ENCODE results near the gene LAD1.

Gene LAD1

GRCh38 chr1:201391651-201392511 lies 7.2 kb downstream of the LAD1 start:
- DNase-seq (ENCODE audit: low read depth): no peak

GRCh38 chr1:201391225-201391624 lies 7.9 kb downstream of the LAD1 start:
- no peak for DNase-seq (ENCODE audit: low read depth)

GRCh38 chr1:201389051-201389450 lies 10.1 kb downstream of the LAD1 start:
- DNase-seq (ENCODE audit: low read depth): no peak

GRCh38 chr1:201386208-201386607 lies 12.9 kb downstream of the LAD1 start:
- DNase-seq (ENCODE audit: low read depth): no peak

- DNase-seq (ENCODE audit: low read depth): peak; percentile 12
These were observed 13.7 kb downstream of the LAD1 start for GRCh38 chr1:201385299-201385891.

GRCh38 chr1:201384406-201384782 lies 14.7 kb downstream of the LAD1 start:
- no peak for DNase-seq (ENCODE audit: low read depth)

- no peak for DNase-seq (ENCODE audit: low read depth)
These were observed 15.3 kb downstream of the LAD1 start for GRCh38 chr1:201383647-201384405.

GRCh38 chr1:201381130-201381529 lies 18.0 kb downstream of the LAD1 start:
- DNase-seq (ENCODE audit: low read depth): no peak

- no peak for DNase-seq (ENCODE audit: low read depth)
These were observed 19.3 kb downstream of the LAD1 start for GRCh38 chr1:201379733-201380242.

- DNase-seq (ENCODE audit: low read depth): no peak
These were observed 20.3 kb downstream of the LAD1 start for GRCh38 chr1:201378804-201379203.

- DNase-seq (ENCODE audit: low read depth): no peak
These were observed 21.5 kb downstream of the LAD1 start, which contains the start of gene TNNT2 for GRCh38 chr1:201377611-201378092. Gene TNNT2 (minus strand): TSS chr1:201377680. CDS start chr1:201373254, 4,426 bp downstream.

- DNase-seq (ENCODE audit: low read depth): no peak
These were observed 22.4 kb downstream of the LAD1 start for GRCh38 chr1:201376464-201377374.

GRCh38 chr1:201376107-201376463 lies 23.0 kb downstream of the LAD1 start:
- DNase-seq (ENCODE audit: low read depth): no peak

GRCh38 chr1:201375169-201375568 lies 24.0 kb downstream of the LAD1 start:
- DNase-seq (ENCODE audit: low read depth): no peak

GRCh38 chr1:201374364-201374763 lies 24.8 kb downstream of the LAD1 start:
- no peak for DNase-seq (ENCODE audit: low read depth)

GRCh38 chr1:201371792-201372191 lies 27.3 kb downstream of the LAD1 start:
- no peak for DNase-seq (ENCODE audit: low read depth)

GRCh38 chr1:201371276-201371675 lies 27.8 kb downstream of the LAD1 start:
- no peak for DNase-seq (ENCODE audit: low read depth)

- no peak for DNase-seq (ENCODE audit: low read depth)
These were observed 28.6 kb downstream of the LAD1 start for GRCh38 chr1:201370500-201370899.

- no peak for DNase-seq (ENCODE audit: low read depth)
These were observed 29.9 kb downstream of the LAD1 start for GRCh38 chr1:201369209-201369608.

GRCh38 chr1:201366696-201367095 lies 32.4 kb downstream of the LAD1 start:
- DNase-seq (ENCODE audit: low read depth): no peak

- no peak for DNase-seq (ENCODE audit: low read depth)
These were observed 33.9 kb downstream of the LAD1 start for GRCh38 chr1:201365251-201365650.

GRCh38 chr1:201364808-201365105 lies 34.4 kb downstream of the LAD1 start:
- no peak for DNase-seq (ENCODE audit: low read depth)
